SIG-M5 (cell line): ENCODE results near the gene ALOX5.
"Not testable (repeated sequence)": the region's sequence is repeated elsewhere in the genome, so short reads cannot be mapped to it uniquely, and the experiment has no call there.

Experiments
- DNase-seq: peaks from one replicate; lab custom pipeline; 2025; lab: John Stamatoyannopoulos, UW

The ALOX5 gene

DNA sequence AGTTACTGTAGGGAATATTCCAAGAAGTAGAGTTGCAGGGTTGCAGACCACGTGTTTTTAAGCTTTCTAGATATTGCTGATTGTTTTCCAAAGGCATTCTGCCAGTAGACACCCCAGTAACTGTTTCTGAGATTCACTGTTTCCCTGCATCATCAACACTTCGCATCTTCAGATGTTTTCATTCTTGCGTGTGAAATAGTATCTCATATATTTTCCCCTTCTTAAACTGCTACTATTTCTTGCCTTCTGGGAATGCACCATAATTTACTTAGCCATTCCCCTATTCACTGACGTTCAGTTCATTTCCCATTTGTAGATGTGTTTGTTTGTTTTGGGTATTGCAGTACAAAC lies 30.7 kb downstream of the ALOX5 start:
- DNase-seq: no peak

DNA sequence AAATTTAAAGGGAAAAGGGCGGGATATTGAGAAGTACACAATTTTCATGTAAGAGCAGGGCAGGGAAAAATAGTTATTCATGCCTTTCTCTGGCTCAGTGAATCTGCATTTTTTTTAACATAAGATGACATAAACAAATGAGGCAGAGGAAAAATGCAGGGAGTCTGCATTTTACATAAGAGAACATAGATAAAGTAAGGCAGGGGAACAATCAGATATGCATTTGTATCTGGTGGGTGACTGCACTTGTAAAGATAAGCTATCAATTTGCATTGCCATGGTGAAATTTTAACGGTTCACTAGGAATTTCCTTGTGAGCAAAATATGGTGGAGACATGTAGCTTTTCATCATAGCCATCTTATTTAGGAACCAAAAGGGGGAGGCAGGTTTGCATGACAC lies 33.5 kb downstream of the ALOX5 start:
- DNase-seq: no peak

DNA sequence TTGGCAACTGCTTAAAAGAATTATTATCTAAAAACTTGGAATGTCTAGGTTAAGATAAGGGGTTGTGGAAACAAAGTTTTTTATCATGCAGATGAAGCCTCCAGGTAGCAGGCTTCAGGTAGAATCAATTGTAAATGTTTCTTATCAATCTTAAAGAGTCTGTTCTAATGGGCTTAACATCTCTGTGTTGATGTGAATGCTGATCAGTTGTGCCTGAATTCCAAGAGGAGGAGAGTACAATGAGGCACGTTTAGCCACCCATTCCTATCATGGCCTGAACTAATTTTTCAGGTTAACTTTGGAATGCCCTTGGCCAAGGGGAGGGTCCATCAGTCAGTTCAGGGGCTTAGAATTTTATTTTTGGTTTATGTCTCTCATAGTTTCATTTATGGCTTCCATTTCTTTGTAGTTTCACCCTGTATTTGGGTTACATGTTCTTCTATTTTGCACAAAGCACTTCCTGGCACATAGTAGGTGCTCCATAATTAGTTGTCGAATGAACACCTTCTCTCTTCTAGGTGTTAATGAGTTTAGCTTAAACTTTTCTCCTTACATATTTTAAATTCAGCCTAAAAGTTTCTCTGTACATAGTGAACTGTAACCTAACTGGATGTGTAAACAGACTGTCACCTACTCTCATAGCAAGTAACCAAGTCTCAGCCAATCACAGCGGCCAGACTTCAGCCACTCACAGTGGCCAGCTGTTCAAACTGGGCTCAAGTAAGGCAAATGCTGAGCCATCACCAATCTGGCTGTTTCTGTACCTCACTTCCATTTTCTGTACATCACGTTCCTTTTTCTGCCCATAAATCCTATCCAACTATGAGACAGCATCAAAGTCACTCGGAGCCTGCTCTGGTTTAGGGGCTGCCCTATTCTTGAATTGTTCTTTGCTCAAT lies 34.7 kb downstream of the ALOX5 start:
- DNase-seq: no peak

DNA sequence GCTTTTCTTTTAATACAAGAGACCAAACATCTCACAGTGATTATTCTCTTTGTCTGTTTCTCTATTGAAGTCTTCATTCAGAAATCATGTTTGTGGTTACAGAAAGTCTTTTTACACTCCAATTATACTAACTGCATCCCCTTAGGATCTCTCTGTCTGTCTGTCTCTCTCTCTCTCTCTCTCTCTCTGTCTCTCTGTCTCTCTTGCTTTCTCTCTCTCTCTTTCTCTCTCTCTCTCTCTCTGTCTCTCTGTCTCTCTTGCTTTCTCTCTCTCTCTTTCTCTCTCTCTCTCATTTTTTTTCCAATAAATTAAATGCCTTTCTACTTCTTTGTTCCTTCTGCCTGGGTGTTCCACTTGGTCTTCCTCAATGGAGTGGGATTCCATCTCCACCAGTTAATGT lies 35.3 kb downstream of the ALOX5 start:
- not testable (repeated sequence) for DNase-seq

GRCh38 chr10:45409782-45410181 lies 35.8 kb downstream of the ALOX5 start:
- DNase-seq: no peak

- no peak for DNase-seq
These were observed 36.4 kb downstream of the ALOX5 start for GRCh38 chr10:45410489-45410806.

- DNase-seq: no peak
These were observed 37.0 kb downstream of the ALOX5 start for GRCh38 chr10:45410807-45411606.

GRCh38 chr10:45411607-45411940 lies 37.6 kb downstream of the ALOX5 start:
- no peak for DNase-seq

- not testable (repeated sequence) for DNase-seq
These were observed 41.0 kb downstream of the ALOX5 start for GRCh38 chr10:45415062-45415461.

GRCh38 chr10:45416603-45417002 lies 42.6 kb downstream of the ALOX5 start:
- no peak for DNase-seq

GRCh38 chr10:45417746-45418145 lies 43.7 kb downstream of the ALOX5 start:
- no peak for DNase-seq

DNA sequence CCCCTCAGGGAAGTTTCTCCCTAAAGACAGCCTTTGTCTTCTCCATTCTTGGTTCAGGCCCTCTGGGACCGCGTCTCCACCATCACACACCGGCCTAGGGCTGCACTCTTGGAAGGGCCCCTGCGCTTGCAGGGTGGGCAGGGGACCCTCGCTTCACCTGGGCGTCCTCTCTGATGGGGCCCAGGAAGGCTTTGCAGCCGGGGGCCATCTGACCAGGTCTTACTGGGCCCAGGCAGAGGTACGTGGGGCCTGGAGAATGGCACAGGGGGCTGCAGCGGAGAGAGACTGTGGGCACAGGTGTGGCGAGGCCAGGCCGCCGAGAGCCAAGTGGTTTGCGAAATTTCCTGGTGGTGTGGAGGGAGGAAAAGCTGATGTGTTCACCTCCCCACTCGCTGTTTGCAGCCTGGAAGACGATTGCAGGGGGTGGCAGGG lies 44.4 kb downstream of the ALOX5 start:
- no peak for DNase-seq

- no peak for DNase-seq
These were observed 45.0 kb downstream of the ALOX5 start for GRCh38 chr10:45418849-45419675.

GRCh38 chr10:45419676-45420025 lies 45.6 kb downstream of the ALOX5 start:
- DNase-seq: no peak

DNA sequence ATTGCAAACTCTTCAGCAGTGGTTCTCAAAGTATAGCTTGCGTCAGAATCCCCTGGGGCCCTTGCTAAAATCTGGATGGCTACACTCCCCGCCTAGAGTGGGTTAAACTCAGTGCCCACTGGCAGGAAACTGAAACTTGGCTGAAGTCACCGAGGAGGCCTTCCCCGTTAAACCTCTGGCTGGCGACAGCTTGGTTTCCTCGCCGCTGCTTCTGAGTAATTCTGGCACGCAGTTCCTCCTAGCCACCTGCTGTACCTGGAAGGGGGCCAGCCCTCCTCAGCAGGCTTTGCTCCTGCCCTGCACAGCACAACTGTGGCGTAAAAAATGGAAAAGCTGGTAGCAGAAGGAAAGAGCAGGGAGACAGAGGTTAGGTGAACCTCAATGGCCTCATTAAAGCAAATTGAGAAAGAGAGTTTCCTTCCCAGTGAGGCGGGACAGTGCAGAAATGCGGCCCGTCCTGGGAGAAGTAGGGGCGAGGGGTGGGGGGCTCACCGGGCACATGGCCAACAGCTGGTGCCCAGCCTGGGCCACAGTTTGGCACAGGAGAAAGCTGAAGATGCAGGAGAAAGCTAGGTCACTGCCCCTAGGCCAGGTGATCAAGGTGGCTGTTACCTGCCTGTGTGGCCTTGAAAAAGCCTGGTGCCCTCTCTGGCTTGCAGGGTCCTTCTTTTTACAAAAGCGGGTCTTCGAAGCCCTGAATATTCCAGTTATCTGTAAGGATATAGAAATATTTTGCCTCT lies 46.6 kb downstream of the ALOX5 start:
- no peak for DNase-seq

DNA sequence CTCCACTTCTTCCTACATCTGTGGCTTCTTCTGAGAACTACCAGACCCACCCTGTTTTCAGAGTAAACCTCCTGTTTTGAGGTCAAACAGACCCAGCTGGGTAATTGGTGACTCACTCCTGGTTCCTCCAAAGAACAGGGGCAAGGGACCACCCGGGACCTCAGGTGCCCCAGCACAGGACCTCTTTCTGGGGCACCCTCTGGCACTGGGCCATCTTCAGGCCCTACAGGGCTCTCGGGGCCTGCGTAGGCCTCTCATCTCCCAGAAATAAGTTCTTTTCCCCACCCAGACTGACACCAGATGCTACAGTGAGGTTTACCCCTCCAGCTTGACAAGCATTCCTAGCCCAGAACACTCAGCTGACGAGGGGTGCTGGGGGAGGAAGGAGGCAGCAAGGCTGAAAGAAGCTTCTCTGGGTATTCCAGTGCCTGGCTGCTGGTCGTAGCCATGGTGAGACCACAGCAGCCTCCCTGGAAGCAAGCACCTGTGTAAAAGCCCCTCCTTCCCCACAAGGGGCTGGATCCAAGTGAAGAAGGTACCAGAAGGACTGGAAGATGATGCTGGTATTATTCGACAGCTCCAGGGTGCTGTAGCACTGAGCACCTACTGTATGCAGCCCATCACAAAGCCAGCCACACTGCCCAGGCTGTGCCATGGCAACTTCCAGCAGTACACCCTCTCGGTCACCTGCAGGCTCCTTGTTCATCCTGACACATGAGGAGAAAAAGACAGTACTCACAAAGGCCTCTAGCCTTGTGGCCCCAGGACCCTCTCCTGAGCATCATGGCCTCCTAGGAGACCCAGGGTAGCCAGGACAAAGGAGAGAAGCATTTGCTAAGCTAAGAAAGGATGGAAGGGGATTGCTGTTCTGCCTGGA lies 47.4 kb downstream of the ALOX5 start:
- DNase-seq: no peak

GRCh38 chr10:45422207-45422865 lies 48.3 kb downstream of the ALOX5 start:
- no peak for DNase-seq

DNA sequence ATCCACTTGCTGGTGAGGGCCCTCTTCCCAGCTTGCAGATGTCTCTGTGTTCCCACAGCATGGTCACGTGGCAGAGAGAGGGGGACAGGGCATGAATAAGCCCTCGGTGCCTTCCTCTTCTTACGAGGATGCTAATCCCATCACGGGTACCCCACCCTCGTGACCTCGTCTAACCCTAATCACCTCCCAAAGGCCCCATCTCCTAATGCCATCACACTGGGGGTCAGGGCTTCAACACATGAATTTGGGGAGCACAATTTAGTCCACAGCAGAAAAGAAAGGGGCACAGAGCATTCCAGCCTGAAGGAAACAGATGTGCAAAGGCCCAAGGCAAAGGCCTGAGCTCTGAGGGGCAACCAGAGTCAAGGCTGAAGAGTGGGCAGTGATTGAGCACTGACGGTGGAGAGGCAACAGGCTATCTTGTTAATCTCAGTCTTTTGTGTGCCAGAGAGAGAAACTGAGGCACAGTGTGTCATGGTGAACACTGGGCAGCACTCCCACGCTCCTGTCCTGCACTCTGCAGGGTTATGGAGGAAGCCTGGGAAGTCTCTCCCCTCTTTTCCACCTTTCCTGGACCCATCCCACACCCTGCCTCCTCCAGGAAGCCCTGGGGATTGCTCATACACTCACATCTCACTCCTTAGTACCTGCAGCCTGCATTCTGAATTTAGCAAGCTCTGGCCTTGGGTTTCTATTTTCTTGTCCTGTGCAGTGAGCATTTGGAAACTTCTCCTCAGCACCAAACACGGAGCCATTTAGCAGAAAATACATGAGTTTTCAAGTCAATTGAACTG lies 49.0 kb downstream of the ALOX5 start:
- no peak for DNase-seq

- no peak for DNase-seq
These were observed 50.0 kb downstream of the ALOX5 start for GRCh38 chr10:45423976-45424499.
